Body of pancreas (tissue), 4 donors: ENCODE data around the gene TTC7B. TPM values are rescaled to one million over a fixed set of nuclear protein-coding genes. Genes with fewer than 3 reads are reported as not detected.

ENCODE experiments used
- ATAC-seq: fragments of 150-250 bp; one replicate; pipeline ENCODE4 v1.9.1; 2016
- DNase-seq, 4 donors: peaks; one replicate each; pipeline ENCODE4 v3.0.0-alpha.2; 2019
- H3K27ac ChIP-seq, 4 donors: fragments of 200-600 bp; sonication (generic); 1 replicate in 3 of 4; 2 replicates in 1 of 4; pipeline versions ENCODE4 v1.5.1 to v1.6.1; 2016 to 2019; ENCODE audit warnings: mild to moderate bottlenecking in 1 of 4, mixed read lengths in 1 of 4, moderate library complexity in 1 of 4
- H3K27me3 ChIP-seq, 2 donors: fragments of 200-600 bp; sonication (generic); one replicate each; pipeline ENCODE4 v1.6.0; 2016; ENCODE audit warnings: mild to moderate bottlenecking in 1 of 2
- H3K36me3 ChIP-seq, 2 donors: fragments of 200-600 bp; sonication (generic); replicated peaks in 1 of 2; 2 replicates each; pipeline ENCODE4 v1.5.1; 2016; ENCODE audit warnings: low read depth in 2 of 2; ENCODE audit not compliant: insufficient read depth in 1 of 2
- H3K4me1 ChIP-seq: fragments of 200-600 bp; sonication (generic); one replicate; pipeline ENCODE4 v1.6.0; 2016
- H3K4me3 ChIP-seq, 2 donors: fragments of 200-600 bp; sonication (generic); 1 replicate in 1 of 2; 2 replicates in 1 of 2; pipeline ENCODE4 v1.5.1; 2016 to 2019
- H3K9me3 ChIP-seq, 3 donors: fragments of 200-600 bp; sonication (generic); 1 replicate in 2 of 3; 2 replicates in 1 of 3; pipeline ENCODE4 v1.5.1; 2016
- CTCF ChIP-seq, 7 experiments: fragments of 450-650 bp in 4 of 7; fragments of 200-600 bp in 3 of 7; sonication (generic) in 3 of 7; IDR thresholded peaks; one replicate each; pipeline ENCODE4 v1.5.1; 2016 to 2019; ENCODE audit warnings: antibody characterized with exemption in 7 of 7
- POLR2A ChIP-seq, 3 donors: fragments of 450-650 bp; IDR thresholded peaks; one replicate each; pipeline ENCODE4 v1.6.1; 2016; ENCODE audit warnings: antibody characterized with exemption in 3 of 3, mild to moderate bottlenecking in 2 of 3
- WGBS, 2 donors: methylation state at CpG; one replicate each; pipeline ENCODE4 v1.1.5; 2017; 5-methylcytosine and 5-hydroxymethylcytosine counted together
- intact Hi-C: fragments of 100-400 bp; cut with DNase I; formaldehyde crosslinking; loops from one replicate; pipeline ENCODE4 v1.15.1; 2023
- total RNA-seq, 2 donors: library from RNA; depleted of rRNA; stranded (reverse); fragments of >200 nt; gene quantifications; one replicate each; pipeline ENCODE4 v1.1.0, GENCODE V29; 2016

Gene TTC7B
- total RNA-seq, 2 donors from 2014 or later: 15.3 to 44.2 TPM

- TF ChIP-seq CTCF (IDR thresholded peaks at IDR 0.05) (no peak), POLR2A (IDR thresholded peaks at IDR 0.05) (no peak)
- DNase-seq (peak in 1 of 4 donors; percentile 33), ATAC-seq (no peak)
- 79 to 97% methylated on average over 9 to 13 of the region's 13 CpGs for WGBS, 2 donors
- H3K27ac ChIP-seq: no peak overlapping the region
- intact Hi-C loops: no loop called here
- no peaks in the 10 kb centered on the region for H3K4me1 ChIP-seq
- H3K27me3 ChIP-seq: no peaks in the 10 kb centered on the region
- H3K4me3 ChIP-seq: no peak overlapping the region
- H3K9me3 ChIP-seq: no peaks in the 10 kb centered on the region
- no peaks in the 10 kb centered on the region for H3K36me3 ChIP-seq
Measured at GRCh38 chr14:90554341-90554740, 261.9 kb downstream of the TTC7B start.

GRCh38 chr14:90553921-90554336 lies 262.3 kb downstream of the TTC7B start:
- Histone ChIP-seq H3K27ac (no peak overlapping the region), H3K4me3 (no peak overlapping the region), H3K27me3 (no peaks in the 10 kb centered on the region), H3K4me1 (no peaks in the 10 kb centered on the region), H3K36me3 (no peaks in the 10 kb centered on the region), H3K9me3 (no peaks in the 10 kb centered on the region)
- WGBS, 2 donors: 73 to 77% methylated on average over 7 to 9 of the region's 9 CpGs
- DNase-seq (no peak), ATAC-seq (no peak)
- TF ChIP-seq CTCF (IDR thresholded peaks at IDR 0.05) (no peak), POLR2A (IDR thresholded peaks at IDR 0.05) (no peak)
- intact Hi-C loops: no loop called here

- no peak overlapping the region for H3K27ac ChIP-seq
- ATAC-seq (no peak), DNase-seq (no peak)
- H3K4me1 ChIP-seq: no peaks in the 10 kb centered on the region
- H3K4me3 ChIP-seq: no peak overlapping the region
- WGBS, 2 donors: 89 to 90% methylated on average over 13 to 14 of the region's 14 CpGs
- TF ChIP-seq POLR2A (IDR thresholded peaks at IDR 0.05) (no peak), CTCF (IDR thresholded peaks at IDR 0.05) (no peak)
- no peaks in the 10 kb centered on the region for H3K27me3 ChIP-seq
- intact Hi-C loops: no loop called here
- H3K36me3 ChIP-seq: no peaks in the 10 kb centered on the region
- no peaks in the 10 kb centered on the region for H3K9me3 ChIP-seq
Measured at GRCh38 chr14:90553298-90553920, 262.8 kb downstream of the TTC7B start.

GRCh38 chr14:90552465-90553297 lies 263.5 kb downstream of the TTC7B start:
- ATAC-seq (no peak), DNase-seq (no peak)
- H3K27ac ChIP-seq: no peak overlapping the region
- no peaks in the 10 kb centered on the region for H3K9me3 ChIP-seq
- no peak for TF ChIP-seq CTCF (IDR thresholded peaks at IDR 0.05)
- H3K4me3 ChIP-seq: no peak overlapping the region
- no peaks in the 10 kb centered on the region for H3K36me3 ChIP-seq
- no peaks in the 10 kb centered on the region for H3K27me3 ChIP-seq
- intact Hi-C loops: no loop called here
- 89 to 94% methylated on average over 14 to 15 of the region's 17 CpGs for WGBS, 2 donors
- no peaks in the 10 kb centered on the region for H3K4me1 ChIP-seq
